Right lobe of liver (tissue), 6 donors: ENCODE data around the gene IMPDH1. TPM values are rescaled to one million over a fixed set of nuclear protein-coding genes. Genes with fewer than 3 reads are reported as not detected.

ENCODE experiments used
- ATAC-seq, 4 donors: fragments of 200-7000 bp; cut with Tn5 transposase; one replicate each; pipeline ENCODE4 v1.9.1; 2020; ENCODE audit warnings: mild to moderate bottlenecking in 4 of 4, moderate library complexity in 4 of 4
- DNase-seq, 3 donors: peaks; one replicate each; pipeline ENCODE4 v3.0.0-alpha.2; 2020
- H3K27ac ChIP-seq, 3 donors: fragments of 200-600 bp; one replicate each; pipeline ENCODE4 v1.8.0; 2022
- H3K27me3 ChIP-seq, 2 donors: fragments of 200-600 bp; one replicate each; pipeline ENCODE4 v1.8.0; 2022
- H3K36me3 ChIP-seq, 4 donors: fragments of 200-600 bp; sonication (generic) in 1 of 4; one replicate each; pipeline versions ENCODE4 v1.5.1 to v1.8.0; 2017 to 2022; ENCODE audit warnings: control low read depth in 1 of 4
- H3K4me1 ChIP-seq, 4 donors: fragments of 200-600 bp; sonication (generic) in 1 of 4; one replicate each; pipeline versions ENCODE4 v1.5.1 to v1.8.0; 2017 to 2022; ENCODE audit warnings: control low read depth in 1 of 4
- H3K4me3 ChIP-seq, 3 donors: fragments of 200-600 bp; one replicate each; pipeline ENCODE4 v1.8.0; 2022
- H3K9me3 ChIP-seq, 4 donors: fragments of 200-600 bp; sonication (generic) in 1 of 4; one replicate each; pipeline versions ENCODE4 v1.5.1 to v1.8.0; 2017 to 2022; ENCODE audit warnings: control low read depth in 1 of 4
- POLR2A ChIP-seq: fragments of 450-650 bp; IDR thresholded peaks from one replicate; pipeline ENCODE4 v1.6.1; 2017; ENCODE audit warnings: antibody characterized with exemption, mild to moderate bottlenecking
- WGBS: methylation state at CpG from one replicate; pipeline ENCODE4 v1.1.6; 2018; ENCODE audit warnings: low coverage, low lambda C conversion rate; ENCODE audit not compliant: insufficient coverage; ENCODE audit errors: missing lambda C conversion rate; 5-methylcytosine and 5-hydroxymethylcytosine counted together
- intact Hi-C, 2 donors: fragments of 100-400 bp; cut with DNase I; formaldehyde crosslinking; loops; one replicate each; pipeline versions ENCODE4 v1.11.2 to v1.14.1; 2022
- total RNA-seq, 6 experiments: library from RNA; depleted of rRNA in 2 of 6; stranded (reverse); fragments of >200 nt in 2 of 6; fragmentation: NEBNext Ultra II Directional in 3 of 6; extraction: Animal tissue kit (Norgen Biotek cat#: 25700) in 3 of 6; gene quantifications; one replicate each; pipeline versions ENCODE4 v1.1.0 to v1.2.4, GENCODE V29; 2016 to 2023
- TF ChIP-seq, protein P1 (sequence below), 4 donors: fragments of 200-600 bp in 3 of 4; fragments of 450-650 bp in 1 of 4; IDR thresholded peaks; one replicate each; pipeline versions ENCODE4 v1.5.1 to v1.8.0; 2016 to 2022; ENCODE audit warnings: antibody characterized with exemption in 4 of 4, mild to moderate bottlenecking in 2 of 4
- donor health status: DM: no; HTN: yes; CAD: no.
- donor health status: DM: no; HTN: no; CAD: no.
- donor health status: DM: no; HTN: no; CAD: no.
- donor health status: DM: no; HTN: yes; CAD: no.
- donor health status: DM: no; HTN: yes; CAD: no.

The IMPDH1 gene
- total RNA-seq, 6 experiments from 2014 or later: 3.0 to 9.8 (median 5.5) TPM

DNA sequence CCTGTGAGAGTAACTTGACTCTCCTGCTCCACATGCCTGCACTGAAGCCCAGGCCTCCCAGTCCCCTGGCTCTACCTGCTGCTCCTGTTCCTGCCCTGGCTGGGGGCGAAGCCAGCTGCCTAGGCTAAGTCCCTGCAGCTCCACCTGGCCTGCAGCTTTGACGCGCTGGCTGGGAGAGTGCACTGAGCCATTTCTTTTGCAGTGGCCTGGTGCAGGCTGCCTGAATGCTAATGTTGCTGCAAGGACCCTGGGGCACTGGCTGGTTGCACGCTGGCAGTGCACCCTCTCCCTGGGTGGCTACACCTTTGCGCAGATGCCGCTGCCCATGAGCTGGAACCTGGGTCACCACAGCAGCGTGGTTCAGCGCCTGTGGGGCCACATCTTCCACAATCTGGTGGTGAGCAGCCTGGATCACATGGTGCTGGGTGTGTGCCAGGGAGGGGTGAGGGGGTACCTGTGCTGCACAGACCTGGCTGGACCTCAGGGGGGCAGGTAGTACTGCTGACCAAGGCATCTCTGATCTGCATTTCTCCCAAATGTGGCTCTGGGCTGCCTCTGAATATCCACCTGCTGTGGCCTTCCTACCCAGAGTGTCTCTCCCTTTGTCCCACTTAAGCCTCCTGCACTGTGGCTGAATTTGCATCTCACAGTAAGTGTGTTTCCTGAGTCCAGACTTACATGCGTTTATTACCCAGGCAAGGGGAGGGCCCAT is 20.0 kb downstream of the IMPDH1 start:
- Histone ChIP-seq H3K36me3 (peaks cover 0 to 5% (median 0%) of the 10 kb centered on the region in 4 donors), H3K27me3 (no peaks in the 10 kb centered on the region), H3K9me3 (no peaks in the 10 kb centered on the region), H3K27ac (no peak overlapping the region), H3K4me3 (no peak overlapping the region), H3K4me1 (no peaks in the 10 kb centered on the region)
- TF ChIP-seq POLR2A: no peak
- intact Hi-C loops: loop anchor here (5.0 kb wide), 2 partner anchors 37 to 42 kb away; no protein-coding TSS in a partner anchor
- ATAC-seq (no peak), DNase-seq (no peak)
- WGBS: 18% methylated on average over 1 of the region's 9 CpGs

DNA sequence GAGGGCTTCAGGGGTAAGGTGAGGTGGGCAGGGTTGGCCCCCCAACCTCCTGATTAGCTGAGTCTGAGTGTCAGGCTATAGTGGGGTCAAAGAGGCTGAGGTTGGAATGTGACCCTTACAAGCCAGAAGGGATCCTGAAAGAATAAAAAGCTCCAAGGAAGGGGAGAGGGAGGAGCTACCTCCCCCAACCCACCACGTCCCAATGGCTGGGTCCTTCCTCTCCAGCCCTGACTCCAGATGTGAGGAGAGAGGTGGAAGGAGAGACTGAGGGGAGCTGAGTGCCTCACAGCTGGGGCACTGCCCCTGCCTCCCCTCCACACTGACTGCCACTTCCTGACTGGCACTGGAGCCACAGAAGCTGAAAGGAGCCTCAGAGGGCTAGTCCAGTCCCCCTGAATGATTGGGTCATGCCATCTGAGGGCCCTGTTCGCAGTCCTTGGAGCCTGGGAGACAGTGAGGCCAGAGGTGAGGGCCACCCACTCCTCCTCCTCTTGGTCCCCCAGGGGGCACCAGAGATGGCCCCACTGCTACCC is 20.6 kb downstream of the IMPDH1 start:
- H3K4me3 ChIP-seq: no peak overlapping the region
- DNase-seq (no peak), ATAC-seq (no peak)
- no peaks in the 10 kb centered on the region for H3K27me3 ChIP-seq
- no peaks in the 10 kb centered on the region for H3K9me3 ChIP-seq
- no peak overlapping the region for H3K27ac ChIP-seq
- H3K4me1 ChIP-seq: no peaks in the 10 kb centered on the region
- intact Hi-C loops: loop anchor here (5.0 kb wide), 2 partner anchors 37 to 42 kb away; no protein-coding TSS in a partner anchor
- peaks cover 0 to under 1% (median 0%) of the 10 kb centered on the region in 4 donors for H3K36me3 ChIP-seq
- no CpG with 5 or more reads among the region's 2 CpGs for WGBS
- no peak for TF ChIP-seq POLR2A
- TF ChIP-seq, protein P1, sequence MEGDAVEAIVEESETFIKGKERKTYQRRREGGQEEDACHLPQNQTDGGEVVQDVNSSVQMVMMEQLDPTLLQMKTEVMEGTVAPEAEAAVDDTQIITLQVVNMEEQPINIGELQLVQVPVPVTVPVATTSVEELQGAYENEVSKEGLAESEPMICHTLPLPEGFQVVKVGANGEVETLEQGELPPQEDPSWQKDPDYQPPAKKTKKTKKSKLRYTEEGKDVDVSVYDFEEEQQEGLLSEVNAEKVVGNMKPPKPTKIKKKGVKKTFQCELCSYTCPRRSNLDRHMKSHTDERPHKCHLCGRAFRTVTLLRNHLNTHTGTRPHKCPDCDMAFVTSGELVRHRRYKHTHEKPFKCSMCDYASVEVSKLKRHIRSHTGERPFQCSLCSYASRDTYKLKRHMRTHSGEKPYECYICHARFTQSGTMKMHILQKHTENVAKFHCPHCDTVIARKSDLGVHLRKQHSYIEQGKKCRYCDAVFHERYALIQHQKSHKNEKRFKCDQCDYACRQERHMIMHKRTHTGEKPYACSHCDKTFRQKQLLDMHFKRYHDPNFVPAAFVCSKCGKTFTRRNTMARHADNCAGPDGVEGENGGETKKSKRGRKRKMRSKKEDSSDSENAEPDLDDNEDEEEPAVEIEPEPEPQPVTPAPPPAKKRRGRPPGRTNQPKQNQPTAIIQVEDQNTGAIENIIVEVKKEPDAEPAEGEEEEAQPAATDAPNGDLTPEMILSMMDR (IDR thresholded peaks at IDR 0.05): no peak

DNA sequence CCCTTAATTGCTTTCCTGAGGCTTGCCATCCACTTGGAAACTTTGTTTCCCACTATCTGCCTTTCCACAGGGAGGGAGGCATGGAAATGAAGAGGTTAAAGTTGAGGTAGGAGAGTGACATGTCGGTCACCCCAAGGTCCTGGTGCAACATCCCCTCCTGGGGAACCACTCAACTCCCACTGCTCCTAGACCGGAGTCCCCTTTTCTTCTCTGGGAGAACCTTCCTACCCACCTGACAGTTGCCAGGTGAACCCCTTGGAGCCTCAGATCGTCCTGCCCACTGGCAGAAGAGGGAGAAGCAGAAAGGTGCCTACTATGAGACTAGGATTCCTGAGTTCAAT is 21.7 kb downstream of the IMPDH1 start:
- 26% methylated on average over 3 of the region's 3 CpGs for WGBS
- no peak for ATAC-seq
- DNase-seq: no peak
- Histone ChIP-seq H3K4me3 (no peak overlapping the region), H3K27me3 (no peaks in the 10 kb centered on the region), H3K4me1 (no peaks in the 10 kb centered on the region), H3K36me3 (no peaks in the 10 kb centered on the region), H3K9me3 (no peaks in the 10 kb centered on the region), H3K27ac (no peak overlapping the region)
- intact Hi-C loops: loop anchor here (5.0 kb wide), 2 partner anchors 36 to 41 kb away; no protein-coding TSS in a partner anchor
- no peak for TF ChIP-seq POLR2A
- TF ChIP-seq, protein P1 (IDR thresholded peaks at IDR 0.05): no peak

DNA sequence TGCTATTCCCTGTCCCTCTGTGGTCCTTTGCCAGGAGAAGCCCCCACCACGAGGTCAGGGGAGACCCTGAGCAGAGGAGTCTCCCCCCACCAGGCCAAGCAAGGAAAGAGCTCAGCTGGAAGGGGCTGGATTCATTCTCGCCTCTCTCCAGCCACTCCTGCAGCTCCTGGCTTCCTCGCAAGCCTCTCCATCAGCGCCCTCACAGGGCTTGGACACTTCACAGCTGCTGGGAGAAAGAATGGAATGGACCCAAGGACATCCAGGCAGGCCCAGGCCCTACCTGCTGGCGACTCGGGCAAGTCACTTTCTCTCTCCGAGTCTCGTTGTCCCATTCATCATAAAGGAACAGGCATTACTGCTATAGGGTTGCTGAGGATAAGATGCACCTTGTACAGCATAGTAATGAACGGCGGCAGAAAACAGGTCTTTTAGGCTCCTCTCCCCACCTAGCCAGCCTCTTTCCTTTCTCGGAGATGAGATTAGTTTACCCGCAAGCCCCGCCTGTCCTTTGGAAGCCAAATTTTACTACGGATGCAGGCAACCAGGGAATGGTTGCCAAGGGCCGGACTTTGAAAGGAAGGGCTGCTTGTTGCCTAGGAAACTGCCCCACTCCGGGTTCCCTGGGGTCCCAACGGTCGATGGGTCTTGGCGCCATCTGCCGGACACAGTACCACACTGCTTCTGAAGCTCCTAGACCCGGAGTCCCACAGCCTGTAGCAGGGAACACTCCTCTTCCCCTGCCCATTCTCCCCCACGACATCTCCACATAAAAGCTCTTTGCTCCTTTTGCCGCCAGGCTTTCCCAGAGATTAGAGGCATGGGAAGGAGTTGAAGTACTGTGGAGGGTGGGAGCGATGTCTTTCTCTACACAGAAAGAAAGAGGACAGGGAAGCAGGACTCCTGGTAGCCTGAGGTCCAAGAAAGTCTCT is 22.3 kb downstream of the IMPDH1 start:
- 11% methylated on average over 17 of the region's 24 CpGs for WGBS
- H3K4me3 ChIP-seq: no peak overlapping the region
- H3K27me3 ChIP-seq: no peaks in the 10 kb centered on the region
- intact Hi-C loops: loop anchor here (5.0 kb wide), 2 partner anchors 35 to 40 kb away; no protein-coding TSS in a partner anchor
- no peaks in the 10 kb centered on the region for H3K9me3 ChIP-seq
- DNase-seq (peak; percentile 73 to 77 (median 76)), ATAC-seq (peak; percentile 89 to 96 (median 92))
- no peaks in the 10 kb centered on the region for H3K36me3 ChIP-seq
- no peak overlapping the region for H3K27ac ChIP-seq
- H3K4me1 ChIP-seq: no peaks in the 10 kb centered on the region
- no peak for TF ChIP-seq POLR2A
- TF ChIP-seq, protein P1 (IDR thresholded peaks at IDR 0.05): peak; percentile 67 to 87 (median 80)
